22Rv1 (cell line): ENCODE measurements around the gene RPRD1A.

Experiments used
- ZFX ChIP-seq: fragments of 450-650 bp; IDR thresholded peaks from 2 replicates; pipeline ENCODE4 v1.6.1; 2017; ENCODE audit warnings: antibody characterized with exemption, borderline replicate concordance
- TF ChIP-seq, protein P1 (sequence below): fragments of 450-650 bp; IDR thresholded peaks from 2 replicates; pipeline ENCODE4 v1.5.1; 2017; ENCODE audit warnings: mild to moderate bottlenecking

GRCh38 chr18:35979112-35979511, 88.2 kb downstream of the RPRD1A start:
- TF ChIP-seq, protein P1, sequence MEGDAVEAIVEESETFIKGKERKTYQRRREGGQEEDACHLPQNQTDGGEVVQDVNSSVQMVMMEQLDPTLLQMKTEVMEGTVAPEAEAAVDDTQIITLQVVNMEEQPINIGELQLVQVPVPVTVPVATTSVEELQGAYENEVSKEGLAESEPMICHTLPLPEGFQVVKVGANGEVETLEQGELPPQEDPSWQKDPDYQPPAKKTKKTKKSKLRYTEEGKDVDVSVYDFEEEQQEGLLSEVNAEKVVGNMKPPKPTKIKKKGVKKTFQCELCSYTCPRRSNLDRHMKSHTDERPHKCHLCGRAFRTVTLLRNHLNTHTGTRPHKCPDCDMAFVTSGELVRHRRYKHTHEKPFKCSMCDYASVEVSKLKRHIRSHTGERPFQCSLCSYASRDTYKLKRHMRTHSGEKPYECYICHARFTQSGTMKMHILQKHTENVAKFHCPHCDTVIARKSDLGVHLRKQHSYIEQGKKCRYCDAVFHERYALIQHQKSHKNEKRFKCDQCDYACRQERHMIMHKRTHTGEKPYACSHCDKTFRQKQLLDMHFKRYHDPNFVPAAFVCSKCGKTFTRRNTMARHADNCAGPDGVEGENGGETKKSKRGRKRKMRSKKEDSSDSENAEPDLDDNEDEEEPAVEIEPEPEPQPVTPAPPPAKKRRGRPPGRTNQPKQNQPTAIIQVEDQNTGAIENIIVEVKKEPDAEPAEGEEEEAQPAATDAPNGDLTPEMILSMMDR, result no peak
- no peak for TF ChIP-seq ZFX
